ENCODE results near the gene VPS4A. TPM values are rescaled to one million over a fixed set of nuclear protein-coding genes. Genes with fewer than 3 reads are reported as not detected.

The VPS4A gene
- polyA plus RNA-seq, 1 donor (not counting 4 experiments of a cell fraction or from before 2014, with no cell fraction given): 18.2 TPM

- Histone ChIP-seq H3K36me3 (ENCODE audit: control insufficient read depth in 2 of 2, extremely low read depth in 1 of 2, insufficient read depth in 2 of 2, low read length in 2 of 2) (peaks cover 8 to 13% of the 10 kb centered on the region in 2 experiments), H3K27me3 (ENCODE audit: control insufficient read depth, extremely low read depth, insufficient read depth, low read length) (no peaks in the 10 kb centered on the region), H3K9me1 (ENCODE audit: control insufficient read depth, extremely low read depth, insufficient read depth, low read length) (peaks cover 3% of the 10 kb centered on the region), H3K4me2 (ENCODE audit: control insufficient read depth, extremely low read depth, insufficient read depth, low read depth, low read length) (peak overlapping the region; percentile 98), H3K4me3 (ENCODE audit: control insufficient read depth in 2 of 3, extremely low read depth in 1 of 3, insufficient read depth in 2 of 3, low read depth in 1 of 3, low read length in 3 of 3) (peak overlapping the region; percentile 81 to 91 (median 86)), H2AFZ (ENCODE audit: control insufficient read depth, low read length) (peak overlapping the region; percentile 2), H3K27ac (ENCODE audit: control insufficient read depth, insufficient read depth, low read length) (peak overlapping the region; percentile 66), H3K9ac (ENCODE audit: control insufficient read depth, extremely low read depth, insufficient read depth, low read length) (peak overlapping the region; percentile 82), H3K4me1 (ENCODE audit: control insufficient read depth, extremely low read depth, insufficient read depth, low read length) (peaks cover 10% of the 10 kb centered on the region), H4K20me1 (ENCODE audit: control insufficient read depth, extremely low read depth, insufficient read depth, low read length) (peaks cover 6% of the 10 kb centered on the region), H3K9me3 (ENCODE audit: control insufficient read depth, low read depth, low read length) (no peaks in the 10 kb centered on the region), H3K79me2 (ENCODE audit: control insufficient read depth, insufficient read depth, low read length) (peaks cover 52% of the 10 kb centered on the region)
- TF ChIP-seq CTCF (optimal IDR thresholded peaks at IDR 0.05 in 1 of 3, IDR thresholded peaks at IDR 0.05 in 1 of 3, conservative IDR thresholded peaks at IDR 0.05 in 1 of 3; ENCODE audit: extremely low read depth in 1 of 3, insufficient read depth in 2 of 3, low read length in 3 of 3) (peak in 2 of 3 experiments; percentile 8 to 49), EZH2 (IDR thresholded peaks at IDR 0.05; ENCODE audit: low read length) (no peak)
- no peak for DNase-seq (ENCODE audit: low read depth, low spot score)
- FAIRE-seq: no peak
- dilution Hi-C loops (cut with MboI; ENCODE audit: extremely low pct_ligation_motif_present, low sequenced_read_pairs): no loop called here
Observed at GRCh38 chr16:69311533-69312387, 610 bp downstream of the VPS4A start.

GRCh38 chr16:69313469-69313868 lies 2.3 kb downstream of the VPS4A start:
- dilution Hi-C loops (cut with MboI; ENCODE audit: extremely low pct_ligation_motif_present, low sequenced_read_pairs): no loop called here
- Histone ChIP-seq H3K27ac (ENCODE audit: control insufficient read depth, insufficient read depth, low read length) (no peak overlapping the region), H3K4me3 (ENCODE audit: control insufficient read depth in 2 of 3, extremely low read depth in 1 of 3, insufficient read depth in 2 of 3, low read depth in 1 of 3, low read length in 3 of 3) (no peak overlapping the region), H3K27me3 (ENCODE audit: control insufficient read depth, extremely low read depth, insufficient read depth, low read length) (no peaks in the 10 kb centered on the region), H2AFZ (ENCODE audit: control insufficient read depth, low read length) (no peak overlapping the region), H4K20me1 (ENCODE audit: control insufficient read depth, extremely low read depth, insufficient read depth, low read length) (peaks cover 6% of the 10 kb centered on the region), H3K79me2 (ENCODE audit: control insufficient read depth, insufficient read depth, low read length) (peaks cover 54% of the 10 kb centered on the region), H3K9me3 (ENCODE audit: control insufficient read depth, low read depth, low read length) (no peaks in the 10 kb centered on the region), H3K9me1 (ENCODE audit: control insufficient read depth, extremely low read depth, insufficient read depth, low read length) (peaks cover 3% of the 10 kb centered on the region), H3K4me2 (ENCODE audit: control insufficient read depth, extremely low read depth, insufficient read depth, low read depth, low read length) (no peak overlapping the region), H3K4me1 (ENCODE audit: control insufficient read depth, extremely low read depth, insufficient read depth, low read length) (peaks cover 10% of the 10 kb centered on the region), H3K36me3 (ENCODE audit: control insufficient read depth in 2 of 2, extremely low read depth in 1 of 2, insufficient read depth in 2 of 2, low read length in 2 of 2) (peaks cover 13 to 20% of the 10 kb centered on the region in 2 experiments), H3K9ac (ENCODE audit: control insufficient read depth, extremely low read depth, insufficient read depth, low read length) (no peak overlapping the region)
- TF ChIP-seq EZH2 (IDR thresholded peaks at IDR 0.05; ENCODE audit: low read length): no peak
- no peak for TF ChIP-seq CTCF (optimal IDR thresholded peaks at IDR 0.05 in 1 of 3, IDR thresholded peaks at IDR 0.05 in 1 of 3, conservative IDR thresholded peaks at IDR 0.05 in 1 of 3; ENCODE audit: extremely low read depth in 1 of 3, insufficient read depth in 2 of 3, low read length in 3 of 3)
- no peak for DNase-seq (ENCODE audit: low read depth, low spot score)
- no peak for FAIRE-seq
